ENCODE results near the gene GOLT1B. TPM values are rescaled to one million over a fixed set of nuclear protein-coding genes. Genes with fewer than 3 reads are reported as not detected.

The GOLT1B gene
- total RNA-seq, 1 experiment from 2014 or later, result 28.2 TPM

- no peak for DNase-seq
Measured at GRCh38 chr12:21566223-21566906, 64.8 kb downstream of the GOLT1B start.

GRCh38 chr12:21566907-21567394 lies 65.4 kb downstream of the GOLT1B start:
- Histone ChIP-seq H3K27me3 (ENCODE audit: control insufficient read depth, insufficient read depth, low read length) (no peaks in the 10 kb centered on the region), H3K4me3 (ENCODE audit: insufficient read depth, low read depth, low read length) (no peak overlapping the region), H3K36me3 (replicated peaks; ENCODE audit: control insufficient read depth, insufficient read depth, low read length) (no peaks in the 10 kb centered on the region)
- DNase-seq, result no peak

More at GRCh38 chr12:21566223-21566906, 64.8 kb downstream of the GOLT1B start:
- Histone ChIP-seq H3K4me3 (ENCODE audit: insufficient read depth, low read depth, low read length) (no peak overlapping the region), H3K36me3 (replicated peaks; ENCODE audit: control insufficient read depth, insufficient read depth, low read length) (no peaks in the 10 kb centered on the region), H3K27me3 (ENCODE audit: control insufficient read depth, insufficient read depth, low read length) (no peaks in the 10 kb centered on the region)

Other genes with a start within 250 kb of the GOLT1B start
- gene SLCO1A2, start 166.9 kb upstream of the GOLT1B start, total RNA-seq (2014; rRNA removed; shearing (Covaris generic)), result 5.2 and 6.8 TPM in 2 replicates
- not detected in 2 replicates for gene IAPP, start 128.9 kb upstream of the GOLT1B start, total RNA-seq (2014; rRNA removed; shearing (Covaris generic))
- gene PYROXD1, start 64.1 kb upstream of the GOLT1B start, total RNA-seq (2014; rRNA removed; shearing (Covaris generic)), result 3.6 and 6.2 TPM in 2 replicates
- 39.6 and 52.7 TPM in 2 replicates for gene RECQL, start 154 bp upstream of the GOLT1B start, total RNA-seq (2014; rRNA removed; shearing (Covaris generic))
- gene SPX, start 24.5 kb downstream of the GOLT1B start, total RNA-seq (2014; rRNA removed; shearing (Covaris generic)), result not detected in 2 replicates
- not detected in 2 replicates for gene GYS2, start 103.1 kb downstream of the GOLT1B start, total RNA-seq (2014; rRNA removed; shearing (Covaris generic))
- 1,138 and 1,231 TPM in 2 replicates for gene LDHB, start 156.1 kb downstream of the GOLT1B start, total RNA-seq (2014; rRNA removed; shearing (Covaris generic))

Measured in H7 (cell line).